Transverse colon (tissue), 4 donors: Measurements from ENCODE around the gene LPCAT1. TPM values are rescaled to one million over a fixed set of nuclear protein-coding genes. Genes with fewer than 3 reads are reported as not detected.

Experiments
- DNase-seq: peaks from one replicate; pipeline ENCODE4 v3.0.0-alpha.2; 2019
- H3K27ac ChIP-seq, 4 donors: fragments of 200-600 bp; sonication (generic); 2 replicates each; pipeline ENCODE4 v1.5.1; 2016 to 2018; ENCODE audit warnings: inconsistent platforms in 4 of 4
- H3K27me3 ChIP-seq: fragments of 200-600 bp; sonication (generic); 2 replicates; pipeline ENCODE4 v1.5.1; 2017; ENCODE audit warnings: inconsistent platforms
- H3K36me3 ChIP-seq, 4 donors: fragments of 200-600 bp; sonication (generic); 2 replicates each; pipeline ENCODE4 v1.5.1; 2017 to 2019; ENCODE audit warnings: inconsistent platforms in 4 of 4
- H3K4me1 ChIP-seq, 4 donors: fragments of 200-600 bp; sonication (generic); 2 replicates each; pipeline ENCODE4 v1.5.1; 2017 to 2020; ENCODE audit warnings: inconsistent platforms in 4 of 4
- H3K4me3 ChIP-seq, 4 donors: fragments of 200-600 bp; sonication (generic); 1 replicate in 1 of 4; 2 replicates in 3 of 4; pipeline versions ENCODE4 v1.5.1 to v1.6.1; 2017 to 2019; ENCODE audit warnings: inconsistent platforms in 4 of 4
- H3K9me3 ChIP-seq, 2 donors: fragments of 200-600 bp; sonication (generic); 2 replicates each; pipeline ENCODE4 v1.5.1; 2017 to 2019; ENCODE audit warnings: inconsistent platforms in 2 of 2
- EP300 ChIP-seq: sonication (generic); formaldehyde crosslinking; IDR thresholded peaks from one replicate; pipeline ENCODE4 v1.6.1; 2017; ENCODE audit warnings: antibody characterized with exemption, low read depth
- POLR2A ChIP-seq: fragments of 450-650 bp; IDR thresholded peaks from one replicate; pipeline ENCODE4 v1.6.1; 2016; ENCODE audit warnings: antibody characterized with exemption, mild to moderate bottlenecking, moderate library complexity
- POLR2AphosphoS5 ChIP-seq, 3 donors: sonication (generic); formaldehyde crosslinking; IDR thresholded peaks; one replicate each; pipeline ENCODE4 v1.6.1; 2016; ENCODE audit warnings: antibody characterized with exemption in 3 of 3
- WGBS, 2 donors: methylation state at CpG; one replicate each; pipeline ENCODE4 v1.1.5; 2018; ENCODE audit warnings: low coverage in 1 of 2; 5-methylcytosine and 5-hydroxymethylcytosine counted together
- in situ Hi-C, 4 donors: fragments of 200-750 bp; cut with MboI; loops; one replicate each; pipeline versions ENCODE4 v1.15.0 to v1.15.1; 2017; ENCODE audit warnings: low sequenced_read_pairs in 3 of 4, low pct_ligation_motif_present in 1 of 4, low pct_unique_long_range_greater_than_20kb in 1 of 4
- intact Hi-C: fragments of 100-400 bp; cut with DNase I; formaldehyde crosslinking; loops from one replicate; pipeline ENCODE4 v1.15.1; 2023; ENCODE audit warnings: low total_unique reads
- total RNA-seq, 4 donors: library from RNA; depleted of rRNA; stranded (reverse); fragments of >200 nt; gene quantifications; one replicate each; pipeline ENCODE4 v1.1.0, GENCODE V29; 2016
- TF ChIP-seq, protein P1 (sequence below), 5 experiments: fragments of 200-600 bp in 3 of 5; fragments of 450-650 bp in 2 of 5; sonication (generic) in 3 of 5; IDR thresholded peaks; 1 replicate in 2 of 5; 2 replicates in 3 of 5; pipeline ENCODE4 v1.5.1; 2016 to 2017; ENCODE audit warnings: antibody characterized with exemption in 5 of 5, inconsistent platforms in 3 of 5, mild to moderate bottlenecking in 2 of 5, moderate library complexity in 1 of 5

LPCAT1 gene
- total RNA-seq, 4 donors from 2014 or later = 10.0 to 50.5 (median 21.0) TPM

DNA sequence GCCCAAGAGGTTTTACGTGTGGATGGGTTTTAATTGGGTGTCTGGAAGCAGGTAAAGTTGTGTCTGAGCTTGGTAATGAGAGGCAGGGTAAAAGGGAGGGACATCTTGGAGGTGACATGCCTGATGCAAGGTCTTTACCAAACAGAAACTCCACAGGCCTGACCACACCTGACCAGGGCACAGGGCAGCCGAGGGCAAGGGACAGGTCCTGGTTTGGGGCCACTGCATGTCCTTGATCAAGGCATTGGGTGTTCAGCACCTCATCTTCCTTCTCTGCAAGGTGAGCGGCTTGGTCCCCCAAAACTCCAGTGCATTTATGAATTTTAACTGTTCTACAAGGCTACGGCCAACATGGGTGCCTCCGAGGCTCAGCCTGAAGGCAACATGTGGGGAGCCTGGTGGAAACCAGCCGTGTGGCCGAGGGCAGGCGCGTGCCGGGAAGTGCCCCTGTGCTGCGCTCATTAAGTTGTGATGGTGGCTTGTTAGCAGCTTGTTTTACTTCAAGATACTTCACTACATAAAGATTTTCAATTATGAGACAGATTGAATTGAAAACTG is 30.7 kb upstream of the LPCAT1 start:
- WGBS, 2 donors = 91% methylated on average over 11 of the region's 11 CpGs; no CpG with 5 or more reads in 1 of the 2 donors

DNA sequence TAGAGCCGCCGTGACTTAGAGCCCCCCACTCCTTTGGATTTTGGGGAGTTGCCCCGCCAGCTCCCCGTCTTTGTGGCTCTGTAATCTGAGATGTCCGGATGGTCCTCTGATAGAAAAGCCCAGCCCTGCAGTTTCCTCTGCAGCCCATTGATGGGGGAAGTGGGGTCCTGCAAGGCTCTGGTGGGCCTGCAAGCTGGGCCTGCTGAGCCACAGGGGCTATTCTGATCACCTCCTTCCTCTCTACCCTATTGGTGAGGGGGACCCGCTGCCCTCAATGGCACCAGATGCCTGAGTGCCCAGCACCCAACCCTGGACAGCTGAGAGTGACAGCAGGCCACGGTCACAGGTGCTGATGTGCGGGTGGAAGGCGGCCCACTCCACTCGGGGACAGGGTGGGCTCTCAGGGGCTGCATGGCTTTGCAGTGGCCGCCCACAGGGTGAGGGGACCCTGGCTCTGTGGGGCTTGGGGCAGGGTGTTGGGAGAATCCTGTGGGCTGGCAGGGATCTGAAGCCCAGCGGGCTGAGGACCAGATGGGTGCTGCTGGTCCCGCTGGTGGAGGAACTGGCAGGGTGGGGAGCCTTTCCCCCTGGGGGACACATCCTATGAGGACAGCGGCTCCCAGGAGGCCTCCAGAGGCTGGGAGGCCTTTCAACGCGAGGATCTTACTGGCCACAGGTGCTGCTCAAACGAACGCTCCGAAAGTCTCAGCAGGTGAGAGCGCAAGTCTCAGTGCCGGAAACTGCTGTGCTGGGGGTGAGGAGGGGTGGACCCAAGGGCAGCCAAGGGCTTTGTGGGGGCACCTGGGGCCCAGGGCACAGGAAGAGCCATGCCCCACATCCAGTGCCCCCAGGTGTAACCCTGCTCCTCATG is 30.0 kb upstream of the LPCAT1 start:
- Histone ChIP-seq H3K9me3 (no peaks in the 10 kb centered on the region), H3K27ac (no peak overlapping the region), H3K36me3 (no peaks in the 10 kb centered on the region), H3K4me3 (no peak overlapping the region), H3K4me1 (peaks cover 0 to 4% (median 0%) of the 10 kb centered on the region in 4 donors), H3K27me3 (no peaks in the 10 kb centered on the region)
- WGBS, 2 donors = 89% methylated on average over 21 of the region's 21 CpGs; no CpG with 5 or more reads in 1 of the 2 donors
- TF ChIP-seq, protein P1, sequence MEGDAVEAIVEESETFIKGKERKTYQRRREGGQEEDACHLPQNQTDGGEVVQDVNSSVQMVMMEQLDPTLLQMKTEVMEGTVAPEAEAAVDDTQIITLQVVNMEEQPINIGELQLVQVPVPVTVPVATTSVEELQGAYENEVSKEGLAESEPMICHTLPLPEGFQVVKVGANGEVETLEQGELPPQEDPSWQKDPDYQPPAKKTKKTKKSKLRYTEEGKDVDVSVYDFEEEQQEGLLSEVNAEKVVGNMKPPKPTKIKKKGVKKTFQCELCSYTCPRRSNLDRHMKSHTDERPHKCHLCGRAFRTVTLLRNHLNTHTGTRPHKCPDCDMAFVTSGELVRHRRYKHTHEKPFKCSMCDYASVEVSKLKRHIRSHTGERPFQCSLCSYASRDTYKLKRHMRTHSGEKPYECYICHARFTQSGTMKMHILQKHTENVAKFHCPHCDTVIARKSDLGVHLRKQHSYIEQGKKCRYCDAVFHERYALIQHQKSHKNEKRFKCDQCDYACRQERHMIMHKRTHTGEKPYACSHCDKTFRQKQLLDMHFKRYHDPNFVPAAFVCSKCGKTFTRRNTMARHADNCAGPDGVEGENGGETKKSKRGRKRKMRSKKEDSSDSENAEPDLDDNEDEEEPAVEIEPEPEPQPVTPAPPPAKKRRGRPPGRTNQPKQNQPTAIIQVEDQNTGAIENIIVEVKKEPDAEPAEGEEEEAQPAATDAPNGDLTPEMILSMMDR (IDR thresholded peaks at IDR 0.05) = no peak
- TF ChIP-seq POLR2A = no peak
- no peak for TF ChIP-seq EP300
- TF ChIP-seq POLR2AphosphoS5 (IDR thresholded peaks at IDR 0.05) = no peak
- DNase-seq = no peak
- in situ Hi-C loops (no loop called here), intact Hi-C loops (no loop called here)

More for the DNA sequence above, 30.7 kb upstream of the LPCAT1 start:
- H3K9me3 ChIP-seq = no peaks in the 10 kb centered on the region
- no peak for DNase-seq
- TF ChIP-seq POLR2AphosphoS5 (IDR thresholded peaks at IDR 0.05) = no peak
- TF ChIP-seq, protein P1 (IDR thresholded peaks at IDR 0.05) = no peak
- no peak for TF ChIP-seq EP300
- no peak for TF ChIP-seq POLR2A
- H3K27me3 ChIP-seq = no peaks in the 10 kb centered on the region
- in situ Hi-C loops = no loop called here
- H3K4me3 ChIP-seq = no peak overlapping the region
- no peaks in the 10 kb centered on the region for H3K36me3 ChIP-seq
- peaks cover 0 to 4% (median 0%) of the 10 kb centered on the region in 4 donors for H3K4me1 ChIP-seq
- no peak overlapping the region for H3K27ac ChIP-seq
- intact Hi-C loops = no loop called here

DNA sequence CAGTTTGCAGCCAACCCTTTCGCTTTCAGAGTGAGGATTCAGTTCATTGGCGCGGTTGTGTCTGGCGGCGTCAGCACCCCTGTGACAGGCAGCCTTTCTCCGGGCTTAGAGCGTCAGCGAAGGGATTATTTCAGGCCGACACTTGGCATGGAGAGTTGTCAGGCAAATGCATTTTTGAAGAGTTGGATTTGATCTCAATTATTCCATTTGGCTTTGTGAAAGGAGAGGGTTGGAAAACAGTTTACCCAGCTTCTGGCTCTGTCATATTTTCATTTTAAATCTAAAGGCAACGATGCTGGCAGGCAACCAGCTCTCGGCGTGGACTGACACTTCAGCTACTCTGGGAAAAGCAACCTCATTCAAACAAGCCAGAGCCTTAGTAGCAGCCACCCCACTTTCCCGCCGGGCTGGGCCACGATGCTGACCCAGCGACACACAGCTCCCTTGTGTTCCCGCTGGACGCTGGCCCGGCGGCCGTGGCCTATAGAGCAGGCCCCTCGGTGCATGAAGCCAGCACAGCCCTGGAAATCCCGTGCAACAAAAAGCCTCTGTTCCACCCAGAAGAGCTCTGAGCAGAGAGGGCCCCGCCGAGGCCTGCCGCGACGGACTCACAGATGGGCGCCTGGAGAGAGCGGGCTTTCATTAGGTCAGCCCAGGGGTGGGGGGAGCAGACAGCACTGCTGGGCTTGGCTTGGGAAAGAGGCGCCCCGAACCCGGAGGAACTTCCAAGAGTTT is 28.9 kb upstream of the LPCAT1 start:
- TF ChIP-seq, protein P1 (IDR thresholded peaks at IDR 0.05) = no peak
- TF ChIP-seq EP300 (no peak), POLR2AphosphoS5 (IDR thresholded peaks at IDR 0.05) (no peak), POLR2A (no peak)
- H3K27me3 ChIP-seq = no peaks in the 10 kb centered on the region
- intact Hi-C loops (no loop called here), in situ Hi-C loops (no loop called here)
- 75 to 88% methylated on average over 9 to 33 of the region's 33 CpGs for WGBS, 2 donors
- DNase-seq = peak; percentile 10
- H3K4me3 ChIP-seq = no peak overlapping the region
- peaks cover 0 to 4% (median 0%) of the 10 kb centered on the region in 4 donors for H3K4me1 ChIP-seq
- H3K9me3 ChIP-seq = no peaks in the 10 kb centered on the region
- H3K27ac ChIP-seq = peak overlapping the region in 1 of 4 donors; percentile 1
- no peaks in the 10 kb centered on the region for H3K36me3 ChIP-seq
